HFFc6 (cell line): Measurements from ENCODE around the gene TNN. TPM values are rescaled to one million over a fixed set of nuclear protein-coding genes. Genes with fewer than 3 reads are reported as not detected.
A peak's percentile ranks its signal among the peaks of the same experiment; 100 is the strongest.

Experiments
- DNase-seq: peaks from one replicate; pipeline ENCODE4 v3.0.0-alpha.2; 2018
- H3K27ac Mint-ChIP-seq: 2 replicates; pipeline ENCODE4 v1.8.0; 2020; ENCODE audit warnings: mild to moderate bottlenecking, mixed read lengths
- H3K27me3 Mint-ChIP-seq: 2 replicates; pipeline ENCODE4 v1.8.0; 2021; ENCODE audit warnings: mild to moderate bottlenecking, moderate library complexity, mixed read lengths; ENCODE audit not compliant: insufficient read depth
- H3K36me3 Mint-ChIP-seq: 2 replicates; pipeline ENCODE4 v1.8.0; 2021; ENCODE audit warnings: low read depth, mixed read lengths
- H3K4me1 Mint-ChIP-seq: 2 replicates; pipeline ENCODE4 v1.8.0; 2020; ENCODE audit warnings: low read depth, mixed read lengths
- H3K4me3 Mint-ChIP-seq: 2 replicates; pipeline ENCODE4 v1.8.0; 2020; ENCODE audit warnings: mild to moderate bottlenecking, moderate library complexity, mixed read lengths
- H3K9me3 Mint-ChIP-seq: 2 replicates; pipeline ENCODE4 v1.8.0; 2020; ENCODE audit warnings: mild to moderate bottlenecking, mixed read lengths
- CTCF ChIP-seq: fragments of 200-600 bp; sonication (generic); IDR thresholded peaks from 2 replicates; pipeline ENCODE4 v1.5.0; 2021; ENCODE audit warnings: antibody characterized with exemption, mild to moderate bottlenecking
- total RNA-seq, 6 experiments: library from RNA; stranded (reverse); fragmentation: NEBNext Ultra II Directional; extraction: Animal tissue kit (Norgen Biotek cat#: 25700); gene quantifications; 2 replicates in 1 of 6; 3 replicates in 5 of 6; pipeline ENCODE4 v1.2.3, GENCODE V29; 2021

The TNN gene
- total RNA-seq, 6 experiments from 2014 or later = not detected

GRCh38 chr1:175185903-175186302, 118.3 kb downstream of the TNN start:
- TF ChIP-seq CTCF = no peak
- DNase-seq = no peak
- H3K4me1 Mint-ChIP-seq = no peaks in the 10 kb centered on the region
- H3K4me3 Mint-ChIP-seq = no peak overlapping the region
- no peak overlapping the region for H3K27ac Mint-ChIP-seq
- H3K27me3 Mint-ChIP-seq = peaks cover 2% of the 10 kb centered on the region; the same call in 1 of the 2 replicates
- no peaks in the 10 kb centered on the region for H3K36me3 Mint-ChIP-seq
- H3K9me3 Mint-ChIP-seq = no peaks in the 10 kb centered on the region

GRCh38 chr1:175186433-175187160, 119.0 kb downstream of the TNN start:
- Mint-ChIP-seq H3K27ac (no peak overlapping the region), H3K36me3 (no peaks in the 10 kb centered on the region), H3K4me3 (no peak overlapping the region), H3K27me3 (peaks cover 2% of the 10 kb centered on the region; the same call in 1 of the 2 replicates), H3K4me1 (no peaks in the 10 kb centered on the region), H3K9me3 (no peaks in the 10 kb centered on the region)
- no peak for DNase-seq
- TF ChIP-seq CTCF = no peak

- DNase-seq = no peak
- H3K4me3 Mint-ChIP-seq = no peak overlapping the region
- H3K4me1 Mint-ChIP-seq = peaks cover 14% of the 10 kb centered on the region; the same call in 1 of the 2 replicates
- no peak overlapping the region for H3K27ac Mint-ChIP-seq
- H3K9me3 Mint-ChIP-seq = no peaks in the 10 kb centered on the region
- H3K36me3 Mint-ChIP-seq = no peaks in the 10 kb centered on the region
- TF ChIP-seq CTCF = no peak
- peaks cover 9% of the 10 kb centered on the region; the same call in 1 of the 2 replicates for H3K27me3 Mint-ChIP-seq
Observed at GRCh38 chr1:175188936-175189335, 121.3 kb downstream of the TNN start.

- Mint-ChIP-seq H3K4me1 (peaks cover 14% of the 10 kb centered on the region; the same call in 1 of the 2 replicates), H3K9me3 (no peaks in the 10 kb centered on the region), H3K27me3 (peaks cover 12% of the 10 kb centered on the region), H3K36me3 (no peaks in the 10 kb centered on the region), H3K27ac (no peak overlapping the region), H3K4me3 (peak overlapping the region; percentile 85)
- no peak for TF ChIP-seq CTCF
- DNase-seq = no peak
Observed at GRCh38 chr1:175191659-175192058, 124.0 kb downstream of the TNN start.

GRCh38 chr1:175192111-175192629, 124.5 kb downstream of the TNN start:
- Mint-ChIP-seq H3K36me3 (no peaks in the 10 kb centered on the region), H3K27ac (no peak overlapping the region), H3K27me3 (peaks cover 10% of the 10 kb centered on the region), H3K9me3 (no peaks in the 10 kb centered on the region), H3K4me1 (peaks cover 14% of the 10 kb centered on the region; the same call in 1 of the 2 replicates), H3K4me3 (peak overlapping the region; percentile 85)
- no peak for TF ChIP-seq CTCF
- DNase-seq = no peak
